ENCODE data around the gene DERA. TPM values are rescaled to one million over a fixed set of nuclear protein-coding genes. Genes with fewer than 3 reads are reported as not detected.

The DERA gene
- total RNA-seq, 1 donor from 2014 or later = 21.2 TPM

GRCh38 chr12:15887043-15887817 lies 23.9 kb upstream of the DERA start:
- DNase-seq = no peak
- ChIA-PET CTCF (interaction anchor here (1.0 kb wide), 1 partner anchor 11 kb away, joined by 3 read pairs; no protein-coding TSS in a partner anchor), POLR2A (no interaction called here)
- H3K27ac Mint-ChIP-seq = no peak overlapping the region
- peaks cover 44% of the 10 kb centered on the region for H3K4me1 Mint-ChIP-seq
- no peak for ATAC-seq (ENCODE audit: low read depth)
- no peak overlapping the region for H3K4me3 Mint-ChIP-seq
- H3K36me3 Mint-ChIP-seq (ENCODE audit: low read depth) = peaks cover 69% of the 10 kb centered on the region
- intact Hi-C loops (cut with micrococcal nuclease) = no loop called here
- TF ChIP-seq, protein P1, sequence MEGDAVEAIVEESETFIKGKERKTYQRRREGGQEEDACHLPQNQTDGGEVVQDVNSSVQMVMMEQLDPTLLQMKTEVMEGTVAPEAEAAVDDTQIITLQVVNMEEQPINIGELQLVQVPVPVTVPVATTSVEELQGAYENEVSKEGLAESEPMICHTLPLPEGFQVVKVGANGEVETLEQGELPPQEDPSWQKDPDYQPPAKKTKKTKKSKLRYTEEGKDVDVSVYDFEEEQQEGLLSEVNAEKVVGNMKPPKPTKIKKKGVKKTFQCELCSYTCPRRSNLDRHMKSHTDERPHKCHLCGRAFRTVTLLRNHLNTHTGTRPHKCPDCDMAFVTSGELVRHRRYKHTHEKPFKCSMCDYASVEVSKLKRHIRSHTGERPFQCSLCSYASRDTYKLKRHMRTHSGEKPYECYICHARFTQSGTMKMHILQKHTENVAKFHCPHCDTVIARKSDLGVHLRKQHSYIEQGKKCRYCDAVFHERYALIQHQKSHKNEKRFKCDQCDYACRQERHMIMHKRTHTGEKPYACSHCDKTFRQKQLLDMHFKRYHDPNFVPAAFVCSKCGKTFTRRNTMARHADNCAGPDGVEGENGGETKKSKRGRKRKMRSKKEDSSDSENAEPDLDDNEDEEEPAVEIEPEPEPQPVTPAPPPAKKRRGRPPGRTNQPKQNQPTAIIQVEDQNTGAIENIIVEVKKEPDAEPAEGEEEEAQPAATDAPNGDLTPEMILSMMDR (IDR thresholded peaks at IDR 0.05) = no peak
- H3K9me3 Mint-ChIP-seq = no peaks in the 10 kb centered on the region
- no peaks in the 10 kb centered on the region for H3K27me3 Mint-ChIP-seq

DNA sequence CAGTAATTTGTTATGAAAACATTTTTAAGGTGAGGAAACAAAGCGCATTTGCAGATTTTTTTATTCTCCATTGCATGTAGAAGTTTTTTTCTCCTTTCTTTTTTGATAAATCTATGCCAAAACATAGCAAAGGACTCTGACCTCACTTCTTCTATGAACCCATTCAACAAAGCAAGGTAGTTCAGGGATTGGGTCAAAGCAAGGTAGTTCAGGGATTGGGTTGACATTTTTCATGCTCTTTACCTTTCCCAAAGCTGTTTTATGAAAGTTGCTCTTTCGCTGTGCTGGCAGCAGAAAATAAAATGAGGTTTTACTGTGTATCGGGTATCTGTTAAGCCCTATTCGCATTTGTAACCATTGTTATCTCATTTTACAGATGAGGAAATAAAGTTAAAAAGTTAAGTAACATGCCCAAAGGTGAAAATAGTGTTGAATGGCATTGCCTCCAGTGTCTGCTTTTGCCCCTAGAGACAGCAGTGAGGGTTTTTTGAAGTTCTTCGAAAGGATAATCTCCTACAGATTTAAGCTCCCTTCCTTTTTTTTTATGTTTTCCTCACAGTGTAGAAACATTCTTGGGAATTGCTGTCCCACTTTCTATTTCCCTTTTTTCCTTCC lies 18.4 kb upstream of the DERA start:
- intact Hi-C loops (cut with micrococcal nuclease) = no loop called here
- no peaks in the 10 kb centered on the region for H3K9me3 Mint-ChIP-seq
- no peak overlapping the region for H3K27ac Mint-ChIP-seq
- no peaks in the 10 kb centered on the region for H3K27me3 Mint-ChIP-seq
- TF ChIP-seq, protein P1 (IDR thresholded peaks at IDR 0.05) = no peak
- CTCF ChIA-PET = interaction anchor here (1.9 kb wide), 1 partner anchor 302 kb away, joined by 4 read pairs; no protein-coding TSS in a partner anchor
- DNase-seq (no peak), ATAC-seq (ENCODE audit: low read depth) (no peak)
- peaks cover 5% of the 10 kb centered on the region for H3K4me1 Mint-ChIP-seq
- H3K4me3 Mint-ChIP-seq = no peak overlapping the region
- POLR2A ChIA-PET = no interaction called here
- H3K36me3 Mint-ChIP-seq (ENCODE audit: low read depth) = peaks cover 56% of the 10 kb centered on the region

GRCh38 chr12:15893260-15893659 lies 17.9 kb upstream of the DERA start:
- H3K36me3 Mint-ChIP-seq (ENCODE audit: low read depth) = peaks cover 54% of the 10 kb centered on the region
- H3K4me3 Mint-ChIP-seq = no peak overlapping the region
- ChIA-PET POLR2A (no interaction called here), CTCF (interaction anchor here (1.9 kb wide), 1 partner anchor 303 kb away, joined by 4 read pairs; no protein-coding TSS in a partner anchor)
- no peak for ATAC-seq (ENCODE audit: low read depth)
- intact Hi-C loops (cut with micrococcal nuclease) = no loop called here
- DNase-seq = no peak
- H3K27ac Mint-ChIP-seq = no peak overlapping the region
- no peaks in the 10 kb centered on the region for H3K9me3 Mint-ChIP-seq
- H3K4me1 Mint-ChIP-seq = peaks cover 4% of the 10 kb centered on the region
- TF ChIP-seq, protein P1 (IDR thresholded peaks at IDR 0.05) = no peak
- no peaks in the 10 kb centered on the region for H3K27me3 Mint-ChIP-seq

- H3K36me3 Mint-ChIP-seq (ENCODE audit: low read depth) = peaks cover 66% of the 10 kb centered on the region
- DNase-seq (no peak), ATAC-seq (ENCODE audit: low read depth) (no peak)
- peaks cover 5% of the 10 kb centered on the region for H3K4me1 Mint-ChIP-seq
- no peaks in the 10 kb centered on the region for H3K27me3 Mint-ChIP-seq
- no peak overlapping the region for H3K4me3 Mint-ChIP-seq
- H3K9me3 Mint-ChIP-seq = no peaks in the 10 kb centered on the region
- intact Hi-C loops (cut with micrococcal nuclease) = loop anchor here (2.0 kb wide), 1 partner anchor 14 kb away; the partner anchor contains the start of gene DERA
- POLR2A ChIA-PET = no interaction called here
- CTCF ChIA-PET = interaction anchor here (1.1 to 3.6 kb wide), 5 partner anchors 8 to 365 kb away, joined by 3 to 24 read pairs (median 8); partner anchors contain the start of gene DERA
- no peak overlapping the region for H3K27ac Mint-ChIP-seq
- TF ChIP-seq, protein P1 (IDR thresholded peaks at IDR 0.05) = no peak
These were observed 14.3 kb upstream of the DERA start for GRCh38 chr12:15896867-15897266.

DNA sequence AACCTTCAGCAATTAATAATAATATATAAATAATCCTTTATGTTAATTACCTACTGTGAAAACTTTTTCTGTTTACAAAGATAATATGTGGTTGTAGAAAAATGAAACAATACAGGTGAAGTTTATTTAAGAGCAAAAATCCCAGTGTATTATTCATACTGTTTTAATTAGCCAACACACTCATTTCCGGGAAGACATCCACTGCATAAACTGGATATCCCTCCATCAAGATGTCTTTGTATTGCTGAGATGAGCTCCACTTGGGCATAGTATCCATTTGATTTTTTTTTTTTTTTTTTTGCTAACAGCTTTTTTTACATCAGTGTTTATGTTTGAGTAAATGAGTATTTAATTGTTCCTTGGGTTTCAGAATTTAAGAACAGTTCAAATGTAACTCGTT lies 13.7 kb upstream of the DERA start:
- no peaks in the 10 kb centered on the region for H3K27me3 Mint-ChIP-seq
- H3K36me3 Mint-ChIP-seq (ENCODE audit: low read depth) = peaks cover 69% of the 10 kb centered on the region
- ChIA-PET CTCF (interaction anchor here (1.1 to 3.6 kb wide), 6 partner anchors 9 to 365 kb away, joined by 3 to 24 read pairs (median 10); partner anchors contain the start of gene DERA), POLR2A (interaction anchor here (0.7 kb wide), 1 partner anchor 1110 kb away, joined by 5 read pairs; no protein-coding TSS in a partner anchor)
- DNase-seq (no peak), ATAC-seq (ENCODE audit: low read depth) (no peak)
- TF ChIP-seq, protein P1 (IDR thresholded peaks at IDR 0.05) = no peak
- intact Hi-C loops (cut with micrococcal nuclease) = loop anchor here (2.0 kb wide), 1 partner anchor 13 kb away; the partner anchor contains the start of gene DERA
- no peak overlapping the region for H3K27ac Mint-ChIP-seq
- H3K4me1 Mint-ChIP-seq = peaks cover 5% of the 10 kb centered on the region
- no peak overlapping the region for H3K4me3 Mint-ChIP-seq
- H3K9me3 Mint-ChIP-seq = no peaks in the 10 kb centered on the region
